GM12872 (cell line): Measurements from ENCODE around the gene GBGT1.
A peak's percentile ranks its signal among the peaks of the same experiment; 100 is the strongest.

ENCODE experiments used
- TF ChIP-seq, protein P1 (sequence below): IDR thresholded peaks from 3 replicates; pipeline ENCODE4 v1.5.1; 2011; ENCODE audit warnings: low read depth, mild to moderate bottlenecking, low read length, moderate library complexity; ENCODE audit not compliant: insufficient read depth

The GBGT1 gene

DNA sequence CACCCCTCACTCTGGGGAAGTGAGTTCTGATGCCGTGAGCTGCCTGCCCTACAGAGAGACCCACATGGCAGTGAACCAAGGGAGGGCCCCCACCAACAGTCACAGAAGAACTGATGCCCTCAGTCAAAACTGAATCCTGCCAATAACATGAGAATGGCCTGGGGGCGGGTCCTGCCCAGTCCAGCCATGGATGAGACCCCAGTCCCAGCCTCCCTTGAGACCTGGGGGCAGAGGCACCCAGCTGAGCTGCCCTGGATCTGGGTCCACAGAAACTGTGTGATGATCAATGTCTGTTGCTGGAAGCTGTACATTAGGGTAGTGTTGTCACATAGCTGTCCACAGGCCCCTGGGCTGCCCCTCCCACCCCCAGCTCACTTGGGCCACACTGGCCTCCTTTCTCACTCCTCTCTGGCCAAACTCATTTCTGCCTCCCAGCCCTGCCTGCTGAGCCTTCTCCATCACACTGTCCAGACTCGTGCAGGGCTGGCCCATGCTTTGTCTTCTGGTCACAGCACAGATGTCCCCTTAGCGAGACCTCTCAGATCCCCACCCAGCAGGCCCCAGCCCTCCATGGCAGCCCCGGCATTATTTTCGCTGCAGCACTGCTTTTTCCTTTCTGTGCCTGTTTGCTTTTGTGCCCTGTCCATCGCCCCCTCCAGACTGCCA lies 16.8 kb downstream of the GBGT1 start:
- TF ChIP-seq, protein P1, sequence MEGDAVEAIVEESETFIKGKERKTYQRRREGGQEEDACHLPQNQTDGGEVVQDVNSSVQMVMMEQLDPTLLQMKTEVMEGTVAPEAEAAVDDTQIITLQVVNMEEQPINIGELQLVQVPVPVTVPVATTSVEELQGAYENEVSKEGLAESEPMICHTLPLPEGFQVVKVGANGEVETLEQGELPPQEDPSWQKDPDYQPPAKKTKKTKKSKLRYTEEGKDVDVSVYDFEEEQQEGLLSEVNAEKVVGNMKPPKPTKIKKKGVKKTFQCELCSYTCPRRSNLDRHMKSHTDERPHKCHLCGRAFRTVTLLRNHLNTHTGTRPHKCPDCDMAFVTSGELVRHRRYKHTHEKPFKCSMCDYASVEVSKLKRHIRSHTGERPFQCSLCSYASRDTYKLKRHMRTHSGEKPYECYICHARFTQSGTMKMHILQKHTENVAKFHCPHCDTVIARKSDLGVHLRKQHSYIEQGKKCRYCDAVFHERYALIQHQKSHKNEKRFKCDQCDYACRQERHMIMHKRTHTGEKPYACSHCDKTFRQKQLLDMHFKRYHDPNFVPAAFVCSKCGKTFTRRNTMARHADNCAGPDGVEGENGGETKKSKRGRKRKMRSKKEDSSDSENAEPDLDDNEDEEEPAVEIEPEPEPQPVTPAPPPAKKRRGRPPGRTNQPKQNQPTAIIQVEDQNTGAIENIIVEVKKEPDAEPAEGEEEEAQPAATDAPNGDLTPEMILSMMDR = no peak

DNA sequence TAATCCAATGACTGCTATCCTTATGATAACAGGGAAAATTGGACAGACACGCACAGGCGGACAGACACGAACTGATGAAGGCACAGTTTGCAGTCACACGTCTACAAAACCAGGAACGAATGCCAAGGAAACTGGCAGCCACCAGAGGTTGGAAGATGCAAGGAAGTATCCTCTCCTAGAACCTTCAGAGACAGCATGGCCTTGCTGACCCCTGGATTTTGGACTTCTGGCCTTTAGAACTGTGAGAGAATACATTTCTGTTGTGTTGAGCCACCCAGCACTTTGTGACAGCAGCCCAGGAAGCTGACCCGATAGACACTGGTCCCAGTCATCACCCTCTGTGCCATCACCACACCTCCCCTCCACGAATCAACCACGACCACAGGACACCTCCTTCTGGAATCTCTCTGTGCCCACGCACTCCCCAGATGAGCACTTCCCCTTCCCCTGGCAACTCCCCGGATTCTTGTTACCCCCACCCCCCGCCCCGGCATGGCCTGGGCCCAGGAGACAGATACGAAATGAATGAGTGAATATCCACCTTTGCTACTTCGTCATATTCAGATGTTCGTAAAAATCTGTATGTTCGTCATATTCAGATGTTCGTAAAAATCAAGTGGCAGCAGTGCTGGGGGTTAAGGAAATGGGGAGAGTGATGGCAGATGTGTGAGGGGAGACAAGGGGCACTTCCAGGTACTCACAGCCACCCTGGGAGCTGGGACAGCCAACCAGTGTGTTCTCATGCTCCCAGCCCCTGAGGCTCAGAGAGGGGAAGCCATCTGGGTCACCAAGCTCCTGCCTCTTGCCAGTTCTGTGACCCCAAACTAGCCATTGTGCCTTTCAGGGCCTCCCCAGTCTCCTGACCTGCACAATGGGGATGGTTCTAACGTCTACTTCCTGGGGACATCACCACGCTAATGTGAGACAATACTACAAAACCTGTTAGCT lies 18.5 kb downstream of the GBGT1 start:
- TF ChIP-seq, protein P1 = no peak

DNA sequence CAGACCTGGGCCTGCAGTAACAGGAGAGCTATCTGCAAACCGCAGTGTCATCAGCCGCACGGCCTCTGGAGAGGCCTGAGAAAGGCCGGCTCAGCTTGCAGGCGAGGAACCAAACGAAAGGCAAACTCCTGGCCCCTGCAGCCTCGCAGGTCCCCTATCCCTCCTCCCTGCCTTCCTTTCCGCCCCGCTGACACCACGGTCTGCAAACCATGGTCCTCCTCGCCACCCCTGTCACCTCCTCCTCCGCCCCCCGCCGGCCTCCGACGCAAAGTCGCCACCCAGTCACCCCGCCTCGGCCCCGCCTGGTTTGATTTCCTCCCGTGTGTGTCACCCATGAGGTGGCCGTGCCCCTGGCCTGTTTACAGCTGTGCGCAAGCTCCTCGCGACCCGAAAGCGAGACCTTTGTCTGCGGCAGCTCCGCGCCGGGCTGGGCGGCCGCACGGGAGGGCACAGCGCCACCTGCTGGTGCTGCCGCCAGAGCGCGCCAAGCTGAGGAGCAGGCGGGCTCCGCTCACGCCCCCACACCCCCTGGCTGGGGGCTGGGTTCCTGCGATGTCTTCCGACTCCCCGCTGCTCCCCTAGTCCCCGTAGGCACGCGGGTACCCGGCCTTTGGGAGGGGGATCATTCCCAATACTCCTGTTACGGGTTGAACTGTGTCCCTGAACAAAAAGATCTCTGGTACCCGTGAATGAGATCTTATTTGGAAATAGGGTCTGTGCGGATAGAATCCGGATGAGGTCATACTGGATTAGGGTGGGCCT lies 19.4 kb downstream of the GBGT1 start:
- TF ChIP-seq, protein P1 = peak; percentile 97

DNA sequence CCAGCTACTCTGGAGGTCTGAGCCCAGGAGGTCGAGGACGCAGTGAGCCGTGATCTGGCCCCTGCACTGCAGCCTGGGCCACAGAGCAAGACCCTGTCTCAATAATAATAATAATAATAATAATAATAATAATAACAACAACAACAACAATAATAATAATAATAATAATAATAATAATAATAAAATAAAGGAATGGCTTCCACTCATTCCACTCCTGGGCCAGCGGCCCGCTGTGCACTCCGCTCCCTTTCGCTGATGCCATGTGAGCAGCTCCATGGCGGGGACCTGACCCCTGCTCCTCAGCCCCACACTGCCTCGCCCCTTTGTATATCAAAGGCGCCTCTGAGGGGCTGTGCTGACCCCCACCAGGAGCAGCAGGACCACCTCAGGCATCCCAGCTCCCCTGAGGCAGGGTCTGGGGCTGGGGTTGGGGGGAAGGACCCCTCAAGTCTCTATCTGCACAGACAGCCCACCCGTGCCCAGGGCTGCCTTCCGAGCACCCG lies 20.0 kb downstream of the GBGT1 start:
- TF ChIP-seq, protein P1 = no peak

DNA sequence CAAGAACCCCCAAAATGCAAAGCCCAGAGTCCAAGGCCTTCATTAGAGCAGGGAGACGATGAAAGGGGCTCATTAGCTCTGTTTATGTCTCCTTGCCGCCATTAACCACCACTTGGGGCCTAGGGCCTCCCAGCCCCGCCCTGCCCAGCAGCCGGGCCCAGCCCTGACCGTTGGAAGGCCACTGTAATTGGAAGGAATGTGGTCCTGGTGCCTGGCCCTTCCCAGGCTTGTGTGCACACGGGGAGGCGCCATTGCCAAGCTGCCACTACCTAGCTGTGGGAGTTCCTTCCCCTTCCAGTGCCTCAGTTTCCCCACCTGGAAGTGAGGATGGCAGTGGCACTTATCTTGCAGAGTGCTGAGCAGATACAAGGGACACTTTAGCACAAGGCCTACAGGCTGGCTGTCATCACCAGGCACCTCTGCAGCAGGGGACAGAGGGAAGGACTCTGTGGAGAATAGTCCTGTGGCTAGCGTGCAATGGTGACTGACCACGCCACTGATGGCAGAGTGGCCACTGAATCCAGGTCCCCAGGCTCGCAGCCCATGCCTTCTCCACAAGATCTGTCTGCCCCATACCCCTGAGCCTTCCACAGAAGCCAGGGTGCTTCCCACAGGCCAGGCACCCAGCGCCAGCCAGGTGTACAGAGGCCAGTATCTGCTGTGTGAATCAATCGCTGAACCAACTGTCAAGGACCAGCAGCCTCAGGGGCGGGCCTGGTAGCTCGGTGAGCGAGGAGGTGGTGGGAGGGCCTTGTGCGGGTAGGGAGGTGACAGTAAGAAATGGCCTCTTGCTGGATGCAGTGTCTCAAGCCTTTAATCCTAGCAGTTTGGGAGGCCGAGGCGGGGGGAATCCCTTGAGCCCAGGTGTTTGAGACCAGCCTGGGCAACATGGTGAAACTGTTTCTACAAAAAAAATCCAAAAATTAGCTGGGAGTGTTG lies 20.8 kb downstream of the GBGT1 start:
- TF ChIP-seq, protein P1 = no peak

DNA sequence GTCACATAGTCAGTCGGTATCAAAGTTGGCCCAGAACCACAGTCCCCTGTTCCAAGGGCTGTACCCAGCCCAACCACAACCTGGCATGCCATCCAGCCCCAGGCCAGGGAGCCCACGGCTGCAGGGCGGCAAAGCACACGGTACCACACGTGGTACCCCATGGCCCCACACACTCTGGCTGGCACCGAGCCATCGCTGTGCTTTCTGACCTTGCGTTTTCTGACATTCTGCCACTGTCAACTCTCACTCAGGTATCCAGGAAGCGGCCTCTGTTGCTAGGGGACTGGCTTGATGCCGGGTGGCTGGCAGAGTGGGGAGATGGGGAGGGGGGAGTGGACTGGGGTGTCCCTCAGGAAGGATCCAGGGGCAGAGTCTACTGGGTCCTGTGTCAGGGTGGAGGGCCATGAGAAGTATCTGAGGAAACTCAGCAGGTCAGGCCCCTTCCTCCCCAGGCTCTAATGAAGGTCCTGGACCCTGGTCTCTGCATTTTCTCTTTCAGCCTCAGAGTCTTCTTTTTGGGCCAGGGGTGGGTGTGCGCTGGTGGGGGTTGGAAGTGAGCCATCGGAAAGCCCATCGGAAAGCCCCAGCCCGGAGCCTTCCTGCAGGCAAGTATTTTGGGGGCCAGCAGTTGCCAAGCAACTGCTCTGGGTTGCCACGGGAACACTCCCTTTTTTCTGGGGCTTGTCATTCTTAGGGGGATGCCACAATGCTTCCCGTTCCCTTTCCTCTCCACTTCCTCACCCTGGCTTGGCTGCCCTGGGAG lies 21.7 kb downstream of the GBGT1 start:
- TF ChIP-seq, protein P1 = no peak
